ENCODE data around the gene TAF5L.

The TAF5L gene

GRCh38 chr1:229625915-229626831 is at the start of gene TAF5L, which contains the start of gene URB2:
Gene TAF5L (minus strand): TSS chr1:229626122. CDS start chr1:229614482, 11,640 bp downstream.
Gene URB2 (plus strand): TSS chr1:229626247. CDS start chr1:229627634, 1,387 bp downstream.
- DNase-seq, result peak; percentile 90

GRCh38 chr1:229675396-229675795 is 49.5 kb upstream of the TAF5L start:
- DNase-seq, result no peak

GRCh38 chr1:229674042-229674441 is 48.1 kb upstream of the TAF5L start:
- no peak for DNase-seq

- no peak for DNase-seq
Measured at GRCh38 chr1:229672246-229672645, 46.3 kb upstream of the TAF5L start.

- no peak for DNase-seq
Measured at GRCh38 chr1:229671310-229671709, 45.4 kb upstream of the TAF5L start.

- DNase-seq, result no peak
Measured at GRCh38 chr1:229669333-229669732, 43.4 kb upstream of the TAF5L start.

DNA sequence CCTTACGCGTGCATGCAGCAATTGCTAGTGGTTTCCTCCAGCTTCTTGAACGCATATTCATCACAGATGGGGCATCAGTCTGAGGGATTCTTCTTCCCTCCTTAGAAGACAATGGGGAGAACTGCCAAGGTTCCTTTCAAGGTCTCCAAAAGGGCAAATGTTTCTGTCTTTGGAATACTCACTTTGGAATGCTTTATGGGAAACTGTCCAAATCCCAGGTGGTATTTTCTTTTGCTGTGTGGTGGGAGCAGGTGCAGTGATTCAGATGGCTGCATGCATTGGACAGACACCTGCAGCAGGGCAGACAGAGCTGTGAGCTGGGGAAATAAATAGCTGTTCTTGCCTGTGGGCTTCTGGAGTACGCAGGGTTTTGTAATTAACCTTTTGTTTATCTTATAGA is 40.7 kb upstream of the TAF5L start:
- DNase-seq, result no peak

DNA sequence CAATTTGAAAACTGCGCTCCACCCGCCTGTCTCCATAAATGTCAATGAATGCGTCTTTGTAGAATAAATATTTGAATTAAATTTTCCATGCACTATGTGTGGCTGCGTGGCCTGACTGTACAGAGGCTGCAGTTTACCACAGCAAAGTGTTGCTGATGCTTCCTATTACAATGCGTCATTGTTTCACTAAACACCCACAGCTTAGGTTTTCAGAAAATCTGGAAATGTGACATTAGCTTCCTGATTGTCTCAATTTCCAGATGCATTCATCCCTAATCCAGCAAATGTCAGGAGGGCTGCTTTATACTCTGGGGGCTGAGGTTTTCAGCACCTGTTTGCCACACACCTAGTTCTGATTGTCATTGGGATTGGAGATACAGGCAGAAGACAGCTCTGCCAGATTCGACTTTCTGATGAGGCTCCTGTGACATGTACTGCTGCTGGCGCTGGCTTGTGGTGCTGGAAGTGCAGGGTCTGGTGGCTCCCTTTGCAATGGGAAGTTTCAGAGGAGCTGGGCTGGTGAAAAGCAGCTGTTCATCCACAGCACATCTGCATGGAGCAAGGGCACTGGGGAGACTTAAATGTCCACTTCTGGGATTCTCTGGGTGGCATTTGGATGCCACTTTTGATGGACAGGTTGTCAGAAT is 40.1 kb upstream of the TAF5L start:
- no peak for DNase-seq

DNA sequence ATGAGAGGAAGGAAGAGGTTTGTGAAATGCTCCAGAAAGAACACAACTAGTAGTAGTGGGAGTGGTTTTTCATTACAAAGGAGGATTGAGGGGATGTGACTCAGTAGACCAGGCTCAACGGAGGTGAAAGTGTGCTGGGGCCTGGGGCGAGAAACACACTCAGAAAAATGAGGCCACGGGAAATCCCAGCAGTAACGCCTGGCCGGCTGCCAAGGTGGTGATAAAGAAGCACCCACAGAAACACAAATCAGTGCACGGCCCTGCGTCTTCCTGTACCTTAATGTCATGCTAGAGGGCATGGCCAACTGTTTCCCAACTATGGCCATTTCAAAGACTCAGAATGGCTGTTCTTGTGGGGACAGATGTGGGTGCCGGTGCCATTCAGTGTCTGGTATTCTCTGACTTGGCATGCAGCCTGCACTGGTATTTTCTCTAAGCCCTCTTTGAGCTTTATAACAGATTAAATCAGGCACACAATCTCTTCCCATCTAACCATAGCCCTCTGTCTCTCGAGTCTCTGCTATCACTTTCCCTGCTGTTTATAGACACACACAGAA is 38.3 kb upstream of the TAF5L start:
- DNase-seq, result no peak

DNA sequence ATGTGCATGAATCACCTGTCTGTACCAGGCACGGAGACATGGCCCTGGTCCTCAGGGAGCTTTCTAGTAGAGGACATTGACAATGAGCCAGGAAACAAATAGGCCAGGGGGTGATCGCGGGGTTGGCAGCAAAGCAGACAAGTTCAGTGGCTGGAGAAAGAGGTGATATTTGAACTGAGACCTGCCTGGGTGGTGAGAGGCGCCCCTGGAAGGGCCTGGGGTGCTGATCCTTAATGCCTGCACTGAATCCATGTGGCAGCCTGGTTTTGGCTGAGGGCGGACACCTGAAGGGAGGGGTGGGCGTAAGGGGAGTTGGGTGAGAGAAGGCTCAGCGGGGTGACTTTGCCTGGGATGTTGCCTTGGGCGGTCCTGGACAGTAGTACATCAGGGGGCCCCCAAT is 36.0 kb upstream of the TAF5L start:
- DNase-seq, result no peak

- peak; percentile 53 for DNase-seq
Measured at GRCh38 chr1:229661022-229661877, 35.3 kb upstream of the TAF5L start.

DNA sequence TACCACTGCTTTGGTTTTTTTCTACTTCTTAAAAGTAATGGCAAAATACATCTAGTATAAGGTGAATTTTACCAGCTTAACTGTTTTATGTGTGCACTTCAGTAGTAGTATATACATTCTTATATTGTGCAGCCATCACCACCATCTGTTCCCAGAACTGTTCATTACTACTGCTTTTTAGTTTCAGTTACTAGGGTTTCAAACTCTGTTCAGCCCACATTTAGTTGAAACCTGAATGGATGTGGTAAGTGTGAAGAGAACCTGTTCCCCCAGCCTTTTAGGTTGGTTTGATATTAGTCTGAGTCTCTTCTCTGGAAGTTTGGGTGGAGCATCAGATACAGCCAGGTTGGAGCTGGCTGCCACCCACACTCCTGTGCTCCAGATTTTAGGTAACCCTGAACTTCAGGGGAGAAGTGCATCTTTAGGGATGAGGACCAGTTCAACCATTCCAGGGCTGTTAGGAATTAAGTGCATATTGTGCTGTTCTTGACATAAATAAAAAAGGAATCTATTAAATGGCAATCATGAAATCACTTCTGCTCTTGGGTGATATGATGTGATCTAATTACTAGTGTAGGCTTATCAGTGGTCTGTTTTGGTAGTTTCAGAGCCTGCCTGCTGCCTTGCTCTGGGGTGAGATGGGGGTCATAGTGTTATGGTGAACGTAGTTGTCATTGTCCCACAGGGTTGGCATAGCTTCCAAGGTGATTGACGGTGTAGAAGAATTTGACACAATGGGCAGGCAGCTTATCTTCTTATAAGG is 32.3 kb upstream of the TAF5L start:
- no peak for DNase-seq

DNA sequence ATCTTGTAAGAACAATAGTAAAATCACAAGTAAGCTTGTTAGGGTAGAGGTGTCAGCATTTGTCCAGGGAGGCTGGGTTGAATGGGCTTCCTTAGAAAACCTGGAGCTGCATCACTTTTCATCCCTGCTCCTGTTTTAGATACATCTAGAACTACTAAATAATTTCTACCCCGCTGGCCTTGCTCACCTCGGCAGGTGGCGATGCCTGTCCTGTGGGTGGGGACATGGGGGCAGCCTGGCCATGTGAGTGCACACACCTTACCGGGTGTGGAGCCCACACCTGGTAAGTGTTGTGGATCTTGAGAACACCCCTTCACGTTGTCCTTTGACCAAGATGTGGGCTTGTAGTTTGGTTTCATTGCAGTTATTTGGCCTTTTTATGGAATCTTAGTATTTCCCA is 29.9 kb upstream of the TAF5L start:
- no peak for DNase-seq

- no peak for DNase-seq
Measured at GRCh38 chr1:229653420-229653819, 27.5 kb upstream of the TAF5L start.

DNA sequence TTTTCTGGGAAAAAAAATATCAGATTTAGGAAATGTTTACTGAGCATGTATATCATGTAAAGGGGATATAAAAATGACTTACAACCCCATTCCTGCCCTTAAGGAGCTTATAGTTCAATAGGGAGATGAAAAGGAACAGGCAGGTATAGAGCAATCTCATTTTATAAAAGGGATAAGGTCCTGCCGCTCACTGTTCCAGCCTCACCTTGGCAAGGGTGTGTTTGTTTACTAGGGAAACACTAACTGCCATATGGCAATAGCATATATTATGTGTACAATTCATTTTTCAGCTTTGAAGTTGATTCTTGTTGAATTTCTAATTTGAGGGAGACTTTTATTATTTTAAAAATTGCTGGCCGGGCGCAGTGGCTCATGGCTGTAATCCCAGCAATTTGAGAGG is 25.6 kb upstream of the TAF5L start:
- no peak for DNase-seq

GRCh38 chr1:229650045-229650444 is 24.1 kb upstream of the TAF5L start:
- DNase-seq, result no peak

DNA sequence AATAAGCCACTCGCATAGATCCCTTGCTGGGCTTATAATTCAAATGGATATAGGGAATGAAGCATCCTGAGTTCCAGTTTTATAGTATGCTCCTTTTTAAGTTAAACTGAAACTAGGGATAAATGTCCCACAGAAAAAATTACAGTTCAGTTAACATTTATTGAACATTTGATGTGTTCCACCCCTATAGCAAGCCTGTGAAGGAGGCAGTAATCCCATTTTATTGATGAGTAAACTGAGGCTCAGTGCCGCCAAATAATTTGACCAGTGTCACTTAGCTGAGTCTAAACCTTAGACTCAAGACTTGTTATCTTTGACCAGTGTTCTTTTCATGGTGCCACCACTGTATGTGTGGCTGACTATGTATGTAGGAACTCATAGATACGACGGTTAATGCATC is 22.5 kb upstream of the TAF5L start:
- DNase-seq, result no peak

DNA sequence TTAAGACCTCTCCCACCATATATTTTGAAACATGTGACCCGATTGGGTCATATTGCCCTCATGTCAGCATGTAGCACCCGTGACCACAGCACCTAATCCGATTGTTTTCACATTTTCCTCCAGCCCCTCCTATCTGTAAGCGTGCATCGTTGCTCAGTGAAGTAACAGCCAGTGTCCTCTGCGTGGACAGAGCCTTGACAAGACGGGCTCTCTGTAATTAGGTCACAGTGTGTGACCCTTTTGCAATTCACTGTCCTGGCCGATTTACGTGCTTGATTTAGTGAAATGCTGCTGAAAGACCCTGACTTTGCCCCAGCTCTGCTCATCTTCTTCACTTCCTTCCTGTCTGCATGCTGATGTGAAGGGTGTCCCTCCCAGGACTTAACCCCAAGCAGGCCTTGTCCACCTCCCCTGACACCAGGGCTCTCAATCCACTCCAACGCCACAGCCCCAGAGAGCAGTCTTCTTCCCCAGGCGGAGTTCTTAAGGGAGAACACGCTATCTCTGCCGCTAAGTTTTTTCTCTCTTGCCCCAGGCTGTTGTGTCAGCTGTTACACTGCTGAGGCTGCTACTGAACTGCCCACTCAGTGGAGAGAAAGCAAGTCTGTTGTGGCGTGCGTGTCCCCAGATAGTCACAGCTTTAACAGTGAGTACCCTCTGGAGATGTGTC is 19.5 kb upstream of the TAF5L start:
- no peak for DNase-seq

DNA sequence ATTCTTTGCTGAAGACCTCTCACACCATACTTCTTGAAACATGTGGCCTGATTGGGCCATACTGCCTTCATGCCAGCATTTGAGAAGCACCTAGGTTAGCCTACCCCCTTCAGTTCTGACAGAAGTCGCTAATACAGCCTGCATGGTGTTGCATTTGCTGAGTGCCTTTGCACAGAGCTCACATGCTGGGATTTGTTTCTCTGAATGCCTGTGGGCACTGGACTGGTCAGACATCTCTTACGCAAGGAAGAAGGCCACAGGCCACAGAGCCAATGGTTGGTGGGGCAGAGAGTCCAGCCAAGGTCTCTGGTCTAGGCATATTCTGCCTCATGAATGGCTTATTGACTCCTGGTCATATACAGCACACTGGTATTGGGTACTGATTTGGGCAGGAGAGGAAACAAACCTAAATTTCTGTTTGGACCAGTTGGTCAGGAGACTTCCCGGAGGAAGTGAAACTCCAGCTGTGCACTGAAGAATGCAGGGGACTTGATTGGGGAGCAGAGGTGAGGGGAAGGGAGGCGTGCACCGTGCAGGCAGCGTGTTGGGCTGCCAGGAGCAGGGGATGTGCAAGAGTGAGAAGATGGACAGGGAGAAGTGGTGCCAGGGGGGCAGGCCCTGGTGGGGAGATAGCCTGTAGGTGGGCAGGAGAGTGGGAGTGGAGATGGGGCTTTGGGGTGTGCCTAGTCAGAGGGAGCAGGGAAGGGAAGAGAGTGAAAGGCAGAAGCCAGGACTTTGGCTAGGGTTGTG is 18.2 kb upstream of the TAF5L start:
- DNase-seq, result peak; percentile 50

DNA sequence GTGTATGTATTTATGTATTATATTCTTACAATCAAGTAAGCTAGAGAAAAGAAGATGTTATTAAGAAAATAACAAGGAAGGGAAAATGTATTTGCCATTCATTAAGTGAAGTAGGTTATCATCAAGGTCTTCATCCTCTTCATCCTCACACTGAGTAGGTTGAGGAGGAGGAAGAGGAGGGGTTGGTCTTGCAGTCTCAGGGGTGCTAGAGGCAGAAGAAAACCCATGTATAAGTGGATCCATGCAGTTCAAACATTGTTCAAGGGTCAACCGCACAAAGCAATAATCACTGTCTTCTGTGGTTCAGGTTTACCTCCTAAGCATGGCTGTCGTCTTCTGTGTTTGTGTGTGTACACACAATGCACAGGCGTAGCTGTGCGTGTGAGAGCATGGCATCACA is 17.0 kb upstream of the TAF5L start:
- DNase-seq, result no peak

DNA sequence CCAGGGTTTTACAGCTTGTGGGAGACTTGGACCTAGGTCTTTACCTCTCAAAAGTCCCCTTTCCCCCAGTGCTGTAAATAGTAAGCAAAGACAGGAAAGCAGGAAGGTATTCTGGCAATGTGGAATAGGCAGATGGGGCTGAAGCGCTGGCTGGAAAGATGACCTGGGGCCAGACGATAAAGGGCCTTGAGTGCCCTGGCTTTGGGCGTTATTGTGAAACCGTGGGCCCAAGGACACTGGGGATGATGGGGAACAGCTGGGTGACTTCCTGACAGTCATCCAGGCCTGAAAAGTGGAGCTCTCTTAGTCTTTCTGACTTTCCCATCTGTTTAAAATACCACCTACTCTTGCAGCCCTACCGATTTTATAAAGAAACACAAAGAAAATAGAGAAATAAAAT is 16.5 kb upstream of the TAF5L start:
- no peak for DNase-seq

Data from inflammatory macrophage treated with lipopolysaccharide for 4 hours (primary cell).